Measurements from ENCODE around the gene ADRA2B. TPM values are rescaled to one million over a fixed set of nuclear protein-coding genes. Genes with fewer than 3 reads are reported as not detected.
A peak's percentile ranks its signal among the peaks of the same experiment; 100 is the strongest.

ADRA2B gene
- total RNA-seq, 4 donors from 2014 or later, result 0.27 to 0.32 TPM; not detected in 2

DNA sequence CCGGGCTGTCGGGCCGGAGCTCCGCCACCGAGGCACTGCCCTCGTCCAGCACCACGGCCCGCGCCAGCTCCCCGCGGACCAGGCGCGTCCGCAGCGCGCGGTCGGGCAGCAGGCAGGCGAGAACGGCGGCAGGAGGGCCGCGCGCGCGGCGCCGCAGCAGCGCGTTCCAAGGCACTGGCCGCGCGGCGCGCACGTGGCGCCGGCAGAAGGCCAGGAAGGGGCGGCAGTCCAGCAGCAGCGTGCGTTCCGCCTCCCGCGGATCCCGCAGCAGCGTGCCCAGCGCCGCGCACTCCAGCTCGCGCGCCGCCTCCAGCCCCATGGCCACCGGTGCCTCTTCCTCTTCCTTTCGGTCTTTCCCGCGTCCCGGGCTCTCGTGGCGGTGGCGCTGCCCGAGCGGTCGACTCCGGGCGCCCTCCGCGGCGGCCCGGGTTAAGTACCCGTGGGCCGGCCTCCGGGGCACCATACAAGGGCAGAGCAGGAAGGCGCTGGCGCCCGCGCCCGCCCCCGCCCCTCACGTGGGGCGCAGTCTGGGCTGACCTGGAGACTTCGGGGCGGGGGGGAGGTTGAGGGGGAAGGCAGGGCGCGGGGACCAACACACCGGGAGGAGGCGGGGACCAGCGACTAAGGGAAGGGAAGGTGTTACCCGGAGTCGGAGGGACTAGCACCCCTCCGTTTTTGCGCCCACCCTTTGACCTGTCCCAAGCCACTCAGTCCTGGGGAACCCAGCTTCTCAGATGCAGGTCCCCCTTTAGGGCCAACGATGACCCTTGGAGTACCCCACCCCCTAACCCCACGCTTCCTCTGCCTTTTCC, 28.9 kb upstream of the ADRA2B start, which contains the start of gene DUSP2:
Gene DUSP2, minus strand, starts transcription at position 405 of the 812 bp plus-strand sequence. Its CDS starts 86 bp downstream, at position 319.
- intact Hi-C loops (cut with DNase I; ENCODE audit: low total_unique reads), result no loop called here
- peaks cover 7 to 25% (median 15%) of the 10 kb centered on the region in 4 donors for H3K4me1 ChIP-seq
- 2% methylated on average over 62 of the region's 94 CpGs; no CpG with 5 or more reads in 1 of the 2 donors for WGBS, 2 donors (ENCODE audit: low coverage in 1 of 2)
- DNase-seq, result peak; percentile 87
- no peaks in the 10 kb centered on the region for H3K9me3 ChIP-seq
- H3K27me3 ChIP-seq, result no peaks in the 10 kb centered on the region
- TF ChIP-seq POLR2AphosphoS5 (IDR thresholded peaks at IDR 0.05), result peak; percentile 43 to 86 (median 79)
- TF ChIP-seq, protein P1, sequence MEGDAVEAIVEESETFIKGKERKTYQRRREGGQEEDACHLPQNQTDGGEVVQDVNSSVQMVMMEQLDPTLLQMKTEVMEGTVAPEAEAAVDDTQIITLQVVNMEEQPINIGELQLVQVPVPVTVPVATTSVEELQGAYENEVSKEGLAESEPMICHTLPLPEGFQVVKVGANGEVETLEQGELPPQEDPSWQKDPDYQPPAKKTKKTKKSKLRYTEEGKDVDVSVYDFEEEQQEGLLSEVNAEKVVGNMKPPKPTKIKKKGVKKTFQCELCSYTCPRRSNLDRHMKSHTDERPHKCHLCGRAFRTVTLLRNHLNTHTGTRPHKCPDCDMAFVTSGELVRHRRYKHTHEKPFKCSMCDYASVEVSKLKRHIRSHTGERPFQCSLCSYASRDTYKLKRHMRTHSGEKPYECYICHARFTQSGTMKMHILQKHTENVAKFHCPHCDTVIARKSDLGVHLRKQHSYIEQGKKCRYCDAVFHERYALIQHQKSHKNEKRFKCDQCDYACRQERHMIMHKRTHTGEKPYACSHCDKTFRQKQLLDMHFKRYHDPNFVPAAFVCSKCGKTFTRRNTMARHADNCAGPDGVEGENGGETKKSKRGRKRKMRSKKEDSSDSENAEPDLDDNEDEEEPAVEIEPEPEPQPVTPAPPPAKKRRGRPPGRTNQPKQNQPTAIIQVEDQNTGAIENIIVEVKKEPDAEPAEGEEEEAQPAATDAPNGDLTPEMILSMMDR (IDR thresholded peaks at IDR 0.05), result no peak
- peak; percentile 74 for TF ChIP-seq POLR2A (IDR thresholded peaks at IDR 0.05)
- peak within 1 kb of the TSS; percentile 61 to 80 (median 66) for H3K27ac ChIP-seq
- peak within 1 kb of the TSS; percentile 36 to 57 (median 50) for H3K4me3 ChIP-seq
- H3K36me3 ChIP-seq, result no peaks in the 10 kb centered on the region
- in situ Hi-C loops (cut with MboI; ENCODE audit: low pct_ligation_motif_present in 1 of 4, low pct_unique_long_range_greater_than_20kb in 1 of 4, low sequenced_read_pairs in 3 of 4), result no loop called here

DNA sequence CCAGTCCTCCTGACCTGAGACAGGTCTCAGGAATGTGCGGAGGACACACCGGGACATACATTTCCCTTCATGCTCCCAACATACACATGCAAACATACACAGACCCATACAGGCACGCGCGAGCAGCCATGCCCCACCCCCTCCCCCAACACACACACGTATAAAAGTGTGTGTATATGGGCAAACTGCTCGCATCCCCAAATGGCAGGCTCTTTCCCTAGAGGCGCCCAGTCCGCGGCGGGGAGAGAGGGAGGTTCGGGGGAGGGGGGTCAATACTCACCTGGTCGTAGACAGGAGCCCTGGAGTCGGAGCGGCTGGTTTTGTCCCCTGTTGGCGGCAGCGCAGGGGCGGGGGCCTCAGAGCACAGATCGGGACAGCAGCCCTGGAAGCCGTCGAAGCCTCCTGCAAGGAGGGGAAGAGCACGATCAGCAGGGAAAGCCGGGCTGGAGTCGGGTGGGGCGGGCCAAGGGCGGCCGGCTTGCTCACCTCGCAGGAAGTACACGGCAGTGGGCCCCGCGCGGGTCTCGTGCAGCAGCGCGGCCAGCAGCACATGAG, 28.2 kb upstream of the ADRA2B start:
- intact Hi-C loops (cut with DNase I; ENCODE audit: low total_unique reads), result no loop called here
- Histone ChIP-seq H3K27ac (peak overlapping the region; percentile 61 to 80 (median 66)), H3K4me1 (peaks cover 7 to 25% (median 15%) of the 10 kb centered on the region in 4 donors)

DNA sequence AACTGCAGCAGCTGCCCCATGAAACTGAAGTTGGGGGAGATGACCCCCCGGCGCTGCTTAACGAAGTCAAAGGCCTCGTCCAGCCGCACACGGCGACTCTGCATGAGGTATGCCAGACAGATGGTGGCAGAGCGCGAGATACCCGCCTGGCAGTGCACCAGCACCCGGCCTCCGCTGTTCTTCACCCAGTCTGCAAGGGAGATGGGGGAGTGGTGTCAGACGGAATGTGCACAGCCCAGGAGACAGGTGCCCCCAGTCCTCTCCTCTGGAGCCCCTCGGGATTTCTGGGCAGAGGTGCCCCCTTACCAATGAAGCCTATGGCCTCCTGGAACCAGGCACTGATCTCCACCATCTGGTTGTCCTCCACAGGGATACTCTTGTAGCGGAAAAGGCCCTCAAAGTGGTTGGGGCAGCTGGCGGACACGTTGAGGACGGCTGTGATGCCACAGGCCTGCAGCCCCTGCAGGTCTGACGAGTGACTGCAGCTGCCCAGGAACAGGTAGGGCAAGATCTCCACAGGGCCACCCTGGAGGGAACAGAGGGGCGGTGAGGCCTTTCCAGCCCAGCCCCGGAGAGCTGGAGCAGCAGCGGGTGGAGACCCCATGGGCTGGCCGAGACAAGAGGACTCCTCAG, 27.6 kb upstream of the ADRA2B start:
- Histone ChIP-seq H3K4me3 (peak overlapping the region in 3 of 4 donors; percentile 36 to 57 (median 56)), H3K4me1 (peaks cover 7 to 29% (median 15%) of the 10 kb centered on the region in 4 donors), H3K27ac (peak overlapping the region in 3 of 4 donors; percentile 20 to 61 (median 25)), H3K36me3 (no peaks in the 10 kb centered on the region), H3K27me3 (no peaks in the 10 kb centered on the region), H3K9me3 (no peaks in the 10 kb centered on the region)
- intact Hi-C loops (cut with DNase I; ENCODE audit: low total_unique reads) (no loop called here), in situ Hi-C loops (cut with MboI; ENCODE audit: low pct_ligation_motif_present in 1 of 4, low pct_unique_long_range_greater_than_20kb in 1 of 4, low sequenced_read_pairs in 3 of 4) (no loop called here)
- no peak for TF ChIP-seq EP300 (IDR thresholded peaks at IDR 0.05; ENCODE audit: low read depth)
- TF ChIP-seq POLR2AphosphoS5 (IDR thresholded peaks at IDR 0.05), result no peak
- TF ChIP-seq, protein P1 (IDR thresholded peaks at IDR 0.05), result peak in 3 of 5 experiments; percentile 5 to 49 (median 21)
- no peak for TF ChIP-seq POLR2A (IDR thresholded peaks at IDR 0.05)
- WGBS, 2 donors (ENCODE audit: low coverage in 1 of 2), result 69% methylated on average over 23 of the region's 23 CpGs; no CpG with 5 or more reads in 1 of the 2 donors
- DNase-seq, result peak; percentile 36

More for the DNA sequence above, 28.2 kb upstream of the ADRA2B start:
- Histone ChIP-seq H3K36me3 (no peaks in the 10 kb centered on the region), H3K27me3 (no peaks in the 10 kb centered on the region), H3K4me3 (peak overlapping the region; percentile 29 to 57 (median 46)), H3K9me3 (no peaks in the 10 kb centered on the region)
- TF ChIP-seq, protein P1 (IDR thresholded peaks at IDR 0.05), result no peak
- TF ChIP-seq POLR2AphosphoS5 (IDR thresholded peaks at IDR 0.05) (no peak), POLR2A (IDR thresholded peaks at IDR 0.05) (no peak), EP300 (IDR thresholded peaks at IDR 0.05; ENCODE audit: low read depth) (no peak)
- 3% methylated on average over 25 of the region's 35 CpGs; no CpG with 5 or more reads in 1 of the 2 donors for WGBS, 2 donors (ENCODE audit: low coverage in 1 of 2)
- in situ Hi-C loops (cut with MboI; ENCODE audit: low pct_ligation_motif_present in 1 of 4, low pct_unique_long_range_greater_than_20kb in 1 of 4, low sequenced_read_pairs in 3 of 4), result no loop called here
- DNase-seq, result peak; percentile 52
